Measurements from ENCODE around the gene PDE10A. TPM values are rescaled to one million over a fixed set of nuclear protein-coding genes. Genes with fewer than 3 reads are reported as not detected.

Gene PDE10A
- total and polyA plus RNA-seq, 4 experiments from 2014 or later = not detected

DNA sequence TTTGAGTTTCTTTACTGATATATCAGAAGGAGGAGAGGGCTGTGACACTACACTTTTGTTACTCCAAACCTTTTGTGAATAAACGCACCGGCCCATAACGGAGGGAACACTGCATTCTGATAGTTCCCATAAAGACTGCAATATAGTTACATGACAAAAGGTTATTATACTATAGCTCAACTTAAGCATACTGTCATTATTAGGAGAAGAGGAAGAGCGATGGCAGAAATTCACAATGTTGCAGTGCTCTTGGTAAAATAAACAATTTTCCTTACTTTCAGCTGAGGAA, 2.3 kb upstream of the PDE10A start:
- H3K4me3 Mint-ChIP-seq = no peak overlapping the region
- H3K9me3 Mint-ChIP-seq = peaks cover 0 to 9% (median 0%) of the 10 kb centered on the region in 8 donors
- Histone ChIP-seq H3K27ac (ENCODE audit: low read depth, low read length) (no peak overlapping the region), H3K27me3 (ENCODE audit: insufficient read depth, low read length) (peaks cover 4% of the 10 kb centered on the region), H3K9me3 (ENCODE audit: control insufficient read depth in 1 of 2, low read length in 2 of 2) (no peaks in the 10 kb centered on the region), H3K4me3 (ENCODE audit: low read length in 2 of 2) (no peak overlapping the region), H3K4me1 (ENCODE audit: insufficient read depth, low read length) (no peaks in the 10 kb centered on the region), H3K36me3 (ENCODE audit: insufficient read depth, low read length) (no peaks in the 10 kb centered on the region)
- H3K36me3 Mint-ChIP-seq = no peaks in the 10 kb centered on the region
- no peak for DNase-seq
- CTCF ChIA-PET (ENCODE audit: partially characterized antibody) = no interaction called here
- H3K27me3 Mint-ChIP-seq = peaks cover 23 to 28% of the 10 kb centered on the region in 2 donors
- intact Hi-C loops (cut with micrococcal nuclease) = no loop called here
- peaks cover 5 to 8% (median 6%) of the 10 kb centered on the region in 4 donors for H3K4me1 Mint-ChIP-seq
- POLR2A ChIA-PET (ENCODE audit: partially characterized antibody) = no interaction called here
- H3K27ac Mint-ChIP-seq = no peak overlapping the region

DNA sequence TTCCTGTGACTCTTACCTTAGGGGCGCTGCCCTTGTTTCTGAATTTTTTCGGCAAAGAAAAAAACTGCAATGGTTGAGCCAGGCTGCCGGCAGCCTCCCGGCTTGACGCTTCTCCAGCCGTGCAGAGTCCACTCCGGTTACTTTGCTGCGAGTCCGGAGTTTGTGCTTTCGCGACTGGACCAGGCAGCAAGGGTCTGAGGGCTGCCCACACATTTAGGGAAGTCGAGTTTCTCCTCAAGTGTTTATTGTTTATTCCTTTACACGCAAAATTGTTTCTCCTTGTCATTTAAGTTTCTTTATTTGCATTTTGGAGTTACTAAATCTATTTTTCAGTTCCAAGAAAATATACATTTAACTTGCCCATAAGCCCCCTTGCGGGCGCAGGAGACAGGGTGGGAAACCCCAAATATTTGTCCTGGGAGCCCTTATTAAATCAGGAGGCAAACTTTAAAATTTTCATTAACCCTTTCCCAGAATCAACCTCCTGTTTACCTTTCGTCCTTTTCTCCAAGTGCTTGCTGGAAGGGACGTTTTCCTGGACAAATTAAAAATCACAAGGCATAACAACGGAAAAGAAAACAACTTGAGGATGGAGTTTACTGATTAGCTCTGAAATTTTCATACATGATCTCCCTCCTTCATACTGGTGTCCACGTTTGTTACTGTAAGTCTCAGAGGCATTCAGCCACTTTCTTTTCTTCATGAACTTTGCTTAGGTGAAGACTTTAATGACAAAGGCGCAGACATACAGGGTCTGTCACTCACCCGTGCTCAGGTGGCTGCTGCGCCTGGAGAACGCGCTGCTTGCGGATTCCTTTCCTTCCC, 1.7 kb upstream of the PDE10A start:
- Mint-ChIP-seq H3K9me3 (peaks cover 0 to 9% (median 0%) of the 10 kb centered on the region in 8 donors), H3K36me3 (no peaks in the 10 kb centered on the region), H3K27ac (no peak overlapping the region), H3K4me1 (peaks cover 5 to 8% (median 8%) of the 10 kb centered on the region in 4 donors), H3K27me3 (peaks cover 25 to 32% of the 10 kb centered on the region in 2 donors), H3K4me3 (peak overlapping the region in 2 of 8 donors; percentile 30 to 44)
- intact Hi-C loops (cut with micrococcal nuclease) = no loop called here
- DNase-seq = no peak
- Histone ChIP-seq H3K9me3 (ENCODE audit: control insufficient read depth in 1 of 2, low read length in 2 of 2) (no peaks in the 10 kb centered on the region), H3K4me3 (ENCODE audit: low read length in 2 of 2) (no peak overlapping the region), H3K27me3 (ENCODE audit: insufficient read depth, low read length) (peaks cover 4% of the 10 kb centered on the region), H3K4me1 (ENCODE audit: insufficient read depth, low read length) (no peaks in the 10 kb centered on the region), H3K36me3 (ENCODE audit: insufficient read depth, low read length) (no peaks in the 10 kb centered on the region), H3K27ac (ENCODE audit: low read depth, low read length) (no peak overlapping the region)
- CTCF ChIA-PET (ENCODE audit: partially characterized antibody) = no interaction called here
- POLR2A ChIA-PET (ENCODE audit: partially characterized antibody) = no interaction called here

DNA sequence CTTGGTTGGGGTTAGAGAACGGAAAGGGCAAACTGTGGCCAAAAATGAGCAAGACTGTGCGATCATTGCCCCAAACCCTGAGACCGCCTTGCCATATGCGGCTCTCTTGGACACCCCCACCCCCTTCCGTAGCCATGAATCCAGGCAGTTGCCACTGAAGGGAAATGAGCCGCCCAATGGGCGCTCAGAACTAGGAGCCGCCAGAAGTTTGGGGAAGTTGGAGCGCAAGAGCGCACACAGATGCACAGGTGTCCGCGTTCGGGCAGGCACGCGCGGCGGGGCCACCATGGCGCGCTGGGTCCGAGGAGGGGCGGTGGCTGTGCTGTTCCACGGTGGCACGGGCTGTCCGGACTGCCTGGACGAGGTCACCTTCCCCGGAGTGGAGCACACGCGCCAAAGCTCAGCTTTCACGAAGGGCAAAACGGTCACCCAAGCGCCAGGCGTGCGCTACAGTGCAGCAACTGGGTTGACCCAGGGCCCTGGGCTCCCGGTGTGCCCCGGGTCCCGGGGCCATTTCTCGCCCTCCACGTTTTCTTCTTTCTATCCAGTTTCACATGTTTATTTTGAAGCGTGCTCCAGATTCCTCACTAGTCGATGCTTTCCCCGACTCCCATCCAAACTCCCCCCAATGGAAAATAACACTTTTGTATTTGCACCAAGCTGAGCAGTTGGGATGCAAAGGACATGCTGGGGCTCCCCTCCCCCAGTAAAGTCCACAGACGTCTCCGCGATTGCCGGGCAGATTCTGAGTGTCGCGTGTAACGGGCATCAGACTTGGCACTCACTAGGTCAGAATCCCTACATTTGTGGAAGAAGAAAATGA, 906 bp upstream of the PDE10A start:
- no peaks in the 10 kb centered on the region for H3K4me1 ChIP-seq (ENCODE audit: insufficient read depth, low read length)
- Mint-ChIP-seq H3K4me3 (peak overlapping the region in 3 of 8 donors; percentile 30 to 57 (median 44)), H3K27ac (no peak overlapping the region), H3K4me1 (peaks cover 5 to 11% (median 9%) of the 10 kb centered on the region in 4 donors), H3K36me3 (no peaks in the 10 kb centered on the region), H3K27me3 (peaks cover 30 to 38% of the 10 kb centered on the region in 2 donors), H3K9me3 (peaks cover 0 to 4% (median 0%) of the 10 kb centered on the region in 8 donors)
- H3K4me3 ChIP-seq (ENCODE audit: low read length in 2 of 2) = no peak overlapping the region
- no peaks in the 10 kb centered on the region for H3K9me3 ChIP-seq (ENCODE audit: control insufficient read depth in 1 of 2, low read length in 2 of 2)
- intact Hi-C loops (cut with micrococcal nuclease) = no loop called here
- H3K27me3 ChIP-seq (ENCODE audit: insufficient read depth, low read length) = peaks cover 4% of the 10 kb centered on the region
- CTCF ChIA-PET (ENCODE audit: partially characterized antibody) = no interaction called here
- DNase-seq = no peak
- POLR2A ChIA-PET (ENCODE audit: partially characterized antibody) = no interaction called here
- H3K27ac ChIP-seq (ENCODE audit: low read depth, low read length) = no peak overlapping the region
- no peaks in the 10 kb centered on the region for H3K36me3 ChIP-seq (ENCODE audit: insufficient read depth, low read length)

DNA sequence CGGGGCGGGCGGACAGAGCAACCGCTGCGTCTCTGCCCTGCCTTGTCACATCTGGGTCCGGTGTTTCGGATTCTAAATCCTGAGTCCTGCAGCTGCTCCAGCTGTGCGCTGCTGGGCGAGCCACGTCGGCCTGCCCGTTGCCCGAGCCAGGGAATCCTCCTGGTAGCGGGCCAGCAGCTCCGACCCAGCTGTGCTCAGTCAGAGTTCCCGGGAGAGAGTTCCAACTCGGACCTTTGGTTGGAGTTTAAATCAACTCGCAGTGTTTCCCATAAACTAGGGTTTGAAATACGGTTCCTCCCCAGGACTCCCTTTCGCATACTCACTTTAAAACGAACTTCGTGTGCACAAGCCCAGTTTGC, 315 bp upstream of the PDE10A start:
- Histone ChIP-seq H3K27ac (ENCODE audit: low read depth, low read length) (no peak overlapping the region), H3K4me1 (ENCODE audit: insufficient read depth, low read length) (no peaks in the 10 kb centered on the region), H3K27me3 (ENCODE audit: insufficient read depth, low read length) (peaks cover 4% of the 10 kb centered on the region), H3K4me3 (ENCODE audit: low read length in 2 of 2) (no peak overlapping the region), H3K36me3 (ENCODE audit: insufficient read depth, low read length) (no peaks in the 10 kb centered on the region), H3K9me3 (ENCODE audit: control insufficient read depth in 1 of 2, low read length in 2 of 2) (no peaks in the 10 kb centered on the region)
- intact Hi-C loops (cut with micrococcal nuclease) = no loop called here
- peaks cover 32 to 39% of the 10 kb centered on the region in 2 donors for H3K27me3 Mint-ChIP-seq
- H3K4me3 Mint-ChIP-seq = peak overlapping the region in 3 of 8 donors; percentile 22 to 57 (median 42)
- CTCF ChIA-PET (ENCODE audit: partially characterized antibody) = no interaction called here
- no peaks in the 10 kb centered on the region for H3K36me3 Mint-ChIP-seq
- H3K27ac Mint-ChIP-seq = no peak overlapping the region
- POLR2A ChIA-PET (ENCODE audit: partially characterized antibody) = no interaction called here
- peaks cover 5 to 11% (median 9%) of the 10 kb centered on the region in 4 donors for H3K4me1 Mint-ChIP-seq
- H3K9me3 Mint-ChIP-seq = peaks cover 0 to 4% (median 0%) of the 10 kb centered on the region in 8 donors
- DNase-seq = no peak

DNA sequence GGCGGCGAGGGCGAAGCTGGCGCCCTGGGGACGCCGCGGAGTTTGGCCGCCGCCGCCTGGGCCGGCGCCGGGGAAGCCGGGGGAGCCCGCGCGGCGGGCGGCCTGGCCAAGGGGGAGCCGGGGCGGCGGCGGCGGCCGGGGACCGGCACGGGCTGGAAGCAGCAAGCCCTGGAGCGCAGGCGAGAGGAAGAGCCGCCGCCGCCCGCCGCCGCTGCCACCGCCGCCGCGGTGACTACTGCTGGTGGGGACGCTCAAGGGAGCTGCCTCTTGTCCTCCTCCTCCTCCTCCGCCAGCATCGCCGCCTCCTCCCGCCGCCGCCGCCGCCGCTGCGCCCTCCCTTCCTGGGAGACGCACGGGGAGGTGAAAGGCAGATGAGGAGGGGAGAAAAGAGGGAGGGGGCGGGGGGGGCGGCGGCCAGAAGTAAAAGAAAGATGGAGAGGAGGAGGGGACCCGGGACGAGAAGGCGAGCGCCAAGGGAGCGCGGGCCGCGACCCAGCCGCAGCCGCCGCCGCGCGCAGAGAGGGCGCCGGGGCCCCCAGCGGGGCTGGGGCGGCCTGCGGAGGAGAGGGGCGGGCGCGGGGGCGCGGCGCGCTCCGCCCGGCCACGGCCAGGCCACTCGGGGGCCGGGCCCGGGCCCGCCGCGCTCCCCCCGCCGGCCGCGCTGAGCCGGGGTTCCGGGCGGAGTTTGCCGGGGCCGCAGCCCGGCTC, 846 bp downstream of the PDE10A start:
- Histone ChIP-seq H3K36me3 (ENCODE audit: insufficient read depth, low read length) (no peaks in the 10 kb centered on the region), H3K4me1 (ENCODE audit: insufficient read depth, low read length) (no peaks in the 10 kb centered on the region), H3K27me3 (ENCODE audit: insufficient read depth, low read length) (peaks cover 4% of the 10 kb centered on the region), H3K9me3 (ENCODE audit: control insufficient read depth in 1 of 2, low read length in 2 of 2) (no peaks in the 10 kb centered on the region), H3K27ac (ENCODE audit: low read depth, low read length) (no peak overlapping the region), H3K4me3 (ENCODE audit: low read length in 2 of 2) (no peak overlapping the region)
- H3K9me3 Mint-ChIP-seq = peaks cover 0 to 4% (median 0%) of the 10 kb centered on the region in 8 donors
- H3K36me3 Mint-ChIP-seq = no peaks in the 10 kb centered on the region
- ChIA-PET CTCF (ENCODE audit: partially characterized antibody) (no interaction called here), POLR2A (ENCODE audit: partially characterized antibody) (no interaction called here)
- intact Hi-C loops (cut with micrococcal nuclease) = no loop called here
- H3K27me3 Mint-ChIP-seq = peaks cover 33 to 42% of the 10 kb centered on the region in 2 donors
- H3K27ac Mint-ChIP-seq = no peak overlapping the region
- H3K4me1 Mint-ChIP-seq = peaks cover 5 to 11% (median 9%) of the 10 kb centered on the region in 4 donors
- H3K4me3 Mint-ChIP-seq = no peak overlapping the region
- DNase-seq = no peak

DNA sequence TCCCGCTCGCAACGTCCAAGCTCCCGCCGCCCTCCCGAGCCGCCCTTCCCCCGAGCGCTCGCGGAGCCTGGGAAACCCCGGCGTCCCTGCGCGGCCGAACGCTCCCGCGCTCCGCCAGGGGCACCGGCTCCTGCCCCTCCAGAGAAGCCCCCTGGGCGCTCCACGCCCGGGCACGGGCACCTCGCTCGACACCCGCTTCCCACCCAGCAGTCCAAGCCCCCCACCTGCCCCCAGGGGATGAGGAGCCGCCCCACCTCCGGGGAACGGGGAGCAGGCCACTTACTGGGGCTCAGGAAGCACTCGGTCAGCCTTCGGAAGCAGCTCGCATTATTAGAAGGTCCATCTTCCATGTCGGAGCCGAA, 1.4 kb downstream of the PDE10A start:
- H3K4me1 ChIP-seq (ENCODE audit: insufficient read depth, low read length) = no peaks in the 10 kb centered on the region
- no peak overlapping the region for H3K4me3 ChIP-seq (ENCODE audit: low read length in 2 of 2)
- Mint-ChIP-seq H3K4me3 (no peak overlapping the region), H3K36me3 (no peaks in the 10 kb centered on the region), H3K4me1 (peaks cover 5 to 11% (median 9%) of the 10 kb centered on the region in 4 donors), H3K27me3 (peaks cover 31 to 39% of the 10 kb centered on the region in 2 donors), H3K27ac (no peak overlapping the region), H3K9me3 (peaks cover 0 to 4% (median 0%) of the 10 kb centered on the region in 8 donors)
- intact Hi-C loops (cut with micrococcal nuclease) = no loop called here
- DNase-seq = no peak
- H3K27ac ChIP-seq (ENCODE audit: low read depth, low read length) = no peak overlapping the region
- no peaks in the 10 kb centered on the region for H3K9me3 ChIP-seq (ENCODE audit: control insufficient read depth in 1 of 2, low read length in 2 of 2)
- H3K36me3 ChIP-seq (ENCODE audit: insufficient read depth, low read length) = no peaks in the 10 kb centered on the region
- ChIA-PET CTCF (ENCODE audit: partially characterized antibody) (no interaction called here), POLR2A (ENCODE audit: partially characterized antibody) (no interaction called here)
- H3K27me3 ChIP-seq (ENCODE audit: insufficient read depth, low read length) = peaks cover 4% of the 10 kb centered on the region
